ENCODE results near the gene AFAP1.

Gene AFAP1

DNA sequence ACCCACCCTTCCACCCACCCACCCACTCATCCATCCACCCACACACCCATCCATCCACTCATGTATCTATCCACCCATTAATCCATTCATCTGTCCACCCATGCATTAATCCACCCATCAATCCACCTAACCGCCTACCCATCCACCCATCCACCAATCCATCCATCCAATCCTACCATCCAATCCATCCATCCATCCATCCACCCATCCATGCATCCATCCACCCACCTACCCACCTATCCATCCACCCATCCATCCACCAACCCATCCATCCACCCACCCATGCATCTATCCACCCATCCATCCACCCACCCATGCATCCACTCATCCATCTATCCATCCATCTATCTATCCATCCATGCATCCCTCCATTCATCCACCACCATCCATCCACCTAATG, 34.8 kb upstream of the AFAP1 start (continued):
- TF ChIP-seq, protein P1, sequence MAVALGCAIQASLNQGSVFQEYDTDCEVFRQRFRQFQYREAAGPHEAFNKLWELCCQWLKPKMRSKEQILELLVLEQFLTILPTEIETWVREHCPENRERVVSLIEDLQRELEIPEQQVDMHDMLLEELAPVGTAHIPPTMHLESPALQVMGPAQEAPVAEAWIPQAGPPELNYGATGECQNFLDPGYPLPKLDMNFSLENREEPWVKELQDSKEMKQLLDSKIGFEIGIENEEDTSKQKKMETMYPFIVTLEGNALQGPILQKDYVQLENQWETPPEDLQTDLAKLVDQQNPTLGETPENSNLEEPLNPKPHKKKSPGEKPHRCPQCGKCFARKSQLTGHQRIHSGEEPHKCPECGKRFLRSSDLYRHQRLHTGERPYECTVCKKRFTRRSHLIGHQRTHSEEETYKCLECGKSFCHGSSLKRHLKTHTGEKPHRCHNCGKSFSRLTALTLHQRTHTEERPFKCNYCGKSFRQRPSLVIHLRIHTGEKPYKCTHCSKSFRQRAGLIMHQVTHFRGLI (tag by site-specific recombination; IDR thresholded peaks at IDR 0.05) = no peak
- TF ChIP-seq, protein P2, sequence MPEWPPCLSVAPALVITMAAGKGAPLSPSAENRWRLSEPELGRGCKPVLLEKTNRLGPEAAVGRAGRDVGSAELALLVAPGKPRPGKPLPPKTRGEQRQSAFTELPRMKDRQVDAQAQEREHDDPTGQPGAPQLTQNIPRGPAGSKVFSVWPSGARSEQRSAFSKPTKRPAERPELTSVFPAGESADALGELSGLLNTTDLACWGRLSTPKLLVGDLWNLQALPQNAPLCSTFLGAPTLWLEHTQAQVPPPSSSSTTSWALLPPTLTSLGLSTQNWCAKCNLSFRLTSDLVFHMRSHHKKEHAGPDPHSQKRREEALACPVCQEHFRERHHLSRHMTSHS (tag by site-specific recombination; IDR thresholded peaks at IDR 0.05) = no peak
- TF ChIP-seq MZF1 (tag by site-specific recombination; IDR thresholded peaks at IDR 0.05; ENCODE audit: borderline replicate concordance) (no peak), ZNF404 (tag by site-specific recombination; IDR thresholded peaks at IDR 0.05) (no peak), ZFP69B (tag by site-specific recombination; IDR thresholded peaks at IDR 0.05) (no peak), ZNF658 (tag by site-specific recombination; IDR thresholded peaks at IDR 0.05) (no peak), ZNF600 (tag by site-specific recombination; IDR thresholded peaks at IDR 0.05) (no peak), ZNF274 (IDR thresholded peaks at IDR 0.05; ENCODE audit: low read length) (no peak), ZNF274 (tag by site-specific recombination; IDR thresholded peaks at IDR 0.05; ENCODE audit: borderline replicate concordance) (no peak), ZBTB17 (tag by site-specific recombination; IDR thresholded peaks at IDR 0.05) (peak; percentile 80), ZNF366 (tag by site-specific recombination; conservative IDR thresholded peaks at IDR 0.05) (peak; percentile 94), IKZF3 (tag by site-specific recombination; IDR thresholded peaks at IDR 0.05) (no peak)

DNA sequence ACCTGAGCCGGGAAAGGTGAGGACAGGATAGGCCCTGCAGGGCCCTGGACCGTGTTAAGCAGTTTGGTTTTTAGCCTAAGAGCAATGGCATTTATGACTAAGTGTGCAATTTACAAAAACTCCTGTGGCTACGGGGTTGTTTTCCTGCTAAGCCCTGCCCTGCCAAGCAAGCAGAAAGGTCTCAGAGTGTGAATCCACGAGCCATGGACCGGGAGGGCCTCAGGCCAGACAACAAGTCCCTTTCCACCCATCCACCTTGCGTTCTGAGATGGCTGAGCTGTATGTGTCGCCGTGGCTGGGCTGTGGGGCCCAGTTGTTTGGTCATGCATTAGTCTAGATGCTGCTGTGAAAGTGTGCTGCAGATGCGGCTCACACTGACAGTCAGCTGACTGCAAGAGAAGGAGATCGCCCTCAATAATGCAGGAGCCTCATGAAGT, 33.9 kb upstream of the AFAP1 start:
- ChIA-PET POLR2A (no interaction called here), CTCF (interaction anchor here (0.7 kb wide), 1 partner anchor 276 kb away, joined by 4 read pairs; no protein-coding TSS in a partner anchor)
- Histone ChIP-seq H3K9me3 (ENCODE audit: control insufficient read depth, insufficient read depth, low read depth, low read length) (no peaks in the 10 kb centered on the region), H3K4me3 (ENCODE audit: low read depth, low read length) (no peak overlapping the region), H3K27ac (ENCODE audit: extremely low read depth, low read depth, low read length) (no peak overlapping the region), H3K4me1 (ENCODE audit: control insufficient read depth, insufficient read depth, low read length) (no peaks in the 10 kb centered on the region), H3K36me3 (ENCODE audit: control insufficient read depth in 2 of 2, insufficient read depth in 1 of 2, low read length in 2 of 2) (no peaks in the 10 kb centered on the region)
- TF ChIP-seq IKZF3 (tag by site-specific recombination; IDR thresholded peaks at IDR 0.05) (no peak), ZNF37A (tag by site-specific recombination; IDR thresholded peaks at IDR 0.05) (no peak), ZNF248 (tag by site-specific recombination; IDR thresholded peaks at IDR 0.05) (no peak), ZNF202 (tag by site-specific recombination; IDR thresholded peaks at IDR 0.05; ENCODE audit: borderline replicate concordance) (no peak), ZNF623 (tag by site-specific recombination; IDR thresholded peaks at IDR 0.05) (no peak), ZNF223 (tag by site-specific recombination; IDR thresholded peaks at IDR 0.05) (no peak), ZNF426 (tag by site-specific recombination; IDR thresholded peaks at IDR 0.05) (no peak), ZNF626 (tag by site-specific recombination; IDR thresholded peaks at IDR 0.05) (no peak), ZNF354C (tag by site-specific recombination; IDR thresholded peaks at IDR 0.05; ENCODE audit: borderline replicate concordance, low read depth) (no peak), ZNF830 (tag by site-specific recombination; IDR thresholded peaks at IDR 0.05; ENCODE audit: low read depth) (no peak), ZNF521 (tag by site-specific recombination; IDR thresholded peaks at IDR 0.05) (no peak)
- TF ChIP-seq, protein P3, sequence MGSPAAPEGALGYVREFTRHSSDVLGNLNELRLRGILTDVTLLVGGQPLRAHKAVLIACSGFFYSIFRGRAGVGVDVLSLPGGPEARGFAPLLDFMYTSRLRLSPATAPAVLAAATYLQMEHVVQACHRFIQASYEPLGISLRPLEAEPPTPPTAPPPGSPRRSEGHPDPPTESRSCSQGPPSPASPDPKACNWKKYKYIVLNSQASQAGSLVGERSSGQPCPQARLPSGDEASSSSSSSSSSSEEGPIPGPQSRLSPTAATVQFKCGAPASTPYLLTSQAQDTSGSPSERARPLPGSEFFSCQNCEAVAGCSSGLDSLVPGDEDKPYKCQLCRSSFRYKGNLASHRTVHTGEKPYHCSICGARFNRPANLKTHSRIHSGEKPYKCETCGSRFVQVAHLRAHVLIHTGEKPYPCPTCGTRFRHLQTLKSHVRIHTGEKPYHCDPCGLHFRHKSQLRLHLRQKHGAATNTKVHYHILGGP (tag by site-specific recombination; IDR thresholded peaks at IDR 0.05) = no peak
- TF ChIP-seq, protein P4, sequence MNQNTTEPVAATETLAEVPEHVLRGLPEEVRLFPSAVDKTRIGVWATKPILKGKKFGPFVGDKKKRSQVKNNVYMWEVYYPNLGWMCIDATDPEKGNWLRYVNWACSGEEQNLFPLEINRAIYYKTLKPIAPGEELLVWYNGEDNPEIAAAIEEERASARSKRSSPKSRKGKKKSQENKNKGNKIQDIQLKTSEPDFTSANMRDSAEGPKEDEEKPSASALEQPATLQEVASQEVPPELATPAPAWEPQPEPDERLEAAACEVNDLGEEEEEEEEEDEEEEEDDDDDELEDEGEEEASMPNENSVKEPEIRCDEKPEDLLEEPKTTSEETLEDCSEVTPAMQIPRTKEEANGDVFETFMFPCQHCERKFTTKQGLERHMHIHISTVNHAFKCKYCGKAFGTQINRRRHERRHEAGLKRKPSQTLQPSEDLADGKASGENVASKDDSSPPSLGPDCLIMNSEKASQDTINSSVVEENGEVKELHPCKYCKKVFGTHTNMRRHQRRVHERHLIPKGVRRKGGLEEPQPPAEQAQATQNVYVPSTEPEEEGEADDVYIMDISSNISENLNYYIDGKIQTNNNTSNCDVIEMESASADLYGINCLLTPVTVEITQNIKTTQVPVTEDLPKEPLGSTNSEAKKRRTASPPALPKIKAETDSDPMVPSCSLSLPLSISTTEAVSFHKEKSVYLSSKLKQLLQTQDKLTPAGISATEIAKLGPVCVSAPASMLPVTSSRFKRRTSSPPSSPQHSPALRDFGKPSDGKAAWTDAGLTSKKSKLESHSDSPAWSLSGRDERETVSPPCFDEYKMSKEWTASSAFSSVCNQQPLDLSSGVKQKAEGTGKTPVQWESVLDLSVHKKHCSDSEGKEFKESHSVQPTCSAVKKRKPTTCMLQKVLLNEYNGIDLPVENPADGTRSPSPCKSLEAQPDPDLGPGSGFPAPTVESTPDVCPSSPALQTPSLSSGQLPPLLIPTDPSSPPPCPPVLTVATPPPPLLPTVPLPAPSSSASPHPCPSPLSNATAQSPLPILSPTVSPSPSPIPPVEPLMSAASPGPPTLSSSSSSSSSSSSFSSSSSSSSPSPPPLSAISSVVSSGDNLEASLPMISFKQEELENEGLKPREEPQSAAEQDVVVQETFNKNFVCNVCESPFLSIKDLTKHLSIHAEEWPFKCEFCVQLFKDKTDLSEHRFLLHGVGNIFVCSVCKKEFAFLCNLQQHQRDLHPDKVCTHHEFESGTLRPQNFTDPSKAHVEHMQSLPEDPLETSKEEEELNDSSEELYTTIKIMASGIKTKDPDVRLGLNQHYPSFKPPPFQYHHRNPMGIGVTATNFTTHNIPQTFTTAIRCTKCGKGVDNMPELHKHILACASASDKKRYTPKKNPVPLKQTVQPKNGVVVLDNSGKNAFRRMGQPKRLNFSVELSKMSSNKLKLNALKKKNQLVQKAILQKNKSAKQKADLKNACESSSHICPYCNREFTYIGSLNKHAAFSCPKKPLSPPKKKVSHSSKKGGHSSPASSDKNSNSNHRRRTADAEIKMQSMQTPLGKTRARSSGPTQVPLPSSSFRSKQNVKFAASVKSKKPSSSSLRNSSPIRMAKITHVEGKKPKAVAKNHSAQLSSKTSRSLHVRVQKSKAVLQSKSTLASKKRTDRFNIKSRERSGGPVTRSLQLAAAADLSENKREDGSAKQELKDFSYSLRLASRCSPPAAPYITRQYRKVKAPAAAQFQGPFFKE (tag by site-specific recombination; IDR thresholded peaks at IDR 0.05; ENCODE audit: borderline replicate concordance) = no peak
- TF ChIP-seq, protein P5, sequence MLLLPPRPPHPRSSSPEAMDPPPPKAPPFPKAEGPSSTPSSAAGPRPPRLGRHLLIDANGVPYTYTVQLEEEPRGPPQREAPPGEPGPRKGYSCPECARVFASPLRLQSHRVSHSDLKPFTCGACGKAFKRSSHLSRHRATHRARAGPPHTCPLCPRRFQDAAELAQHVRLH (tag by site-specific recombination; IDR thresholded peaks at IDR 0.05) = no peak
